CMK (cell line): ENCODE measurements around the gene EFS.
"Not testable (repeated sequence)": the region's sequence is repeated elsewhere in the genome, so short reads cannot be mapped to it uniquely, and the experiment has no call there.

Experiments
- DNase-seq: peaks from one replicate; pipeline ENCODE4 v3.0.0-alpha.2; 2010; ENCODE audit warnings: low read depth

Gene EFS

DNA sequence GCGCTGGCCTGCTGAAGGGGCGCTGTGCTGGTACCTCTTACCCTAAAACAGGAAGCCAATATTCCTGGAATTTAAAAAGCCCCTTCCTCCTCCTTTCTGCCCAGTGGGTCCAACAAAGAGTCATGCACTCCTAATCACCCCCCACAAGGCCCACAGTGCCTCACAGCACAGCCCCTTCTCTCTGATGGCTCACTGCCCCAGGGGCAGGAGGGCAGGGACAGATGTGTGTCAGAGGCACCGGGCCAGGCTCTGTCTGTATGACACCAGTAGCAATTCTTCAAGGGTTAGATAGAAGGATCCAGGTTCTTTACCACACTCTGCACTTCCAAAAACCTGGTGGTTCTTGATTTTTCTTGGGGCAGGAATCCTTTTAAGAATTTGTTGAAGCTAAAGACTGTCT is 34.2 kb upstream of the EFS start:
- DNase-seq: no peak

GRCh38 chr14:23398348-23398747 is 33.4 kb upstream of the EFS start:
- DNase-seq: no peak

DNA sequence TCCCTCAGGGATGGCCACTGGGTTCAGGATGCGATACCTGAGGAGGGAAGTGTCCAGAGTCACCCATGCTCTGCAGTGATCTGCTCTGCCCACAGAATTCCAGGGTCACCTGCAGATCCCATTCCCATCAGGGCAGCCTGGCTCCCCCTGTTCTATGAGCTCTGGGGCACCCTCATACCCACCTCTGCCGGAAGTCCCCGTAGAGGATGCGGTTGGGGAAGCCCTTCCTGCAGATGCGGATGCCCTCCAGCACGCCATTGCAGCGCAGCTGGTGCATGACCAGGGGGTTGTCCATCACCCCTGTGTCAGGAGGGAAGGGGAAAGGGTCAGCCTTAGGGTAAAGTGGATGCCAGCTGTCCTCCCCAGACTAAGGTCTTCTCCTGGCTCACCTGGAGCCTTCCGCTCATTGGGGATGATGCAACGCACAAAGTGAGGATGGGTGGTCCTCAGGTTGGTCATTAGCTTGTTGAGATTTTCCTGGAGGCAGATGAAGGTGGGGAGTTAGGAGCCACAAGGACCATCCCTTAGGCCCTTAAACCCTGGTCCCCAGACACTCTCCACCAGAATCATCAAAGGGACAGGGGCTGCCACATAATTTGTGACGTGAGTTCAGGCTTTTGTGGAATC is 31.9 kb upstream of the EFS start:
- DNase-seq: no peak

GRCh38 chr14:23396126-23396525 is 31.2 kb upstream of the EFS start:
- DNase-seq: no peak

- DNase-seq: no peak
These were observed 27.6 kb upstream of the EFS start for GRCh38 chr14:23392613-23393012.

DNA sequence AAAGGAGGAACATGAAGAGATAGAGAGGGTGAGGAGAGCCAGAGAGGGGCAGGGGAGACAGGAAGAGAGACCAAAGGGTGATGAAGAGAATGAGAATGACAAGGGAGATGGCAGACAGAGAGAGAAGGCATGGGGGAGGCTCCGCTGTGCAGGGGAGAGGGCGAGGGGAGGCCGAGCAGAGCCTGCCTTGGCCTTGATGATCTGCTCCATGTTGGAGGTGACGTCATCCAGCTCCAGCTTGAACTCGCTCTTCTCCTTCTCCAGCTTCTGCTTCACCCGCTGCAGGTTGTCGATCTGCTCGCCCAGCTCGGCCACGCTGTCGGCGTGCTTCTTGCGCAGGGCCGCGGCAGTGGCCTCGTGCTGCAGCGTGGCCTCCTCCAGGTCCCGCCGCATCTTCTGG is 24.9 kb upstream of the EFS start:
- not testable (repeated sequence) for DNase-seq

GRCh38 chr14:23389396-23389795 is 24.4 kb upstream of the EFS start:
- no peak for DNase-seq

DNA sequence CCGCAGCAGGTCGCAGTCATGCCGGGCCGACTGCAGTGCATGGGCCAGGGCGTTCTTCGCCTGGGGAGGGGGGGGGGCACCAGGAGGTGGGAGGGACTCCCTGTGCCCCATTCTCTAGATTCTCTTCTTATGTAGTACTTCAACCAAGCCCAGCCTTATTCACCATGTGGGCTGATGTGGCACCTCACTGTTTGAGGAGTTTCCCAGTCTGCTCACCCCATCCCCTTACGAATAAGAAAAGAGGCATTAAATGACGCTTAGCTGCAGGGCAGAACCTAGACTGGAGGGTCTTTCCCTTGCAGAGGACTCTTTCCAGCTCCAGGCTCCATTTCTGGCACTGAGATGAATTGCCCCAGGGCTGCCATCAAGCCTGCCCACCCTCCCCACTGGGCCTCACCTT is 24.0 kb upstream of the EFS start:
- DNase-seq: no peak

DNA sequence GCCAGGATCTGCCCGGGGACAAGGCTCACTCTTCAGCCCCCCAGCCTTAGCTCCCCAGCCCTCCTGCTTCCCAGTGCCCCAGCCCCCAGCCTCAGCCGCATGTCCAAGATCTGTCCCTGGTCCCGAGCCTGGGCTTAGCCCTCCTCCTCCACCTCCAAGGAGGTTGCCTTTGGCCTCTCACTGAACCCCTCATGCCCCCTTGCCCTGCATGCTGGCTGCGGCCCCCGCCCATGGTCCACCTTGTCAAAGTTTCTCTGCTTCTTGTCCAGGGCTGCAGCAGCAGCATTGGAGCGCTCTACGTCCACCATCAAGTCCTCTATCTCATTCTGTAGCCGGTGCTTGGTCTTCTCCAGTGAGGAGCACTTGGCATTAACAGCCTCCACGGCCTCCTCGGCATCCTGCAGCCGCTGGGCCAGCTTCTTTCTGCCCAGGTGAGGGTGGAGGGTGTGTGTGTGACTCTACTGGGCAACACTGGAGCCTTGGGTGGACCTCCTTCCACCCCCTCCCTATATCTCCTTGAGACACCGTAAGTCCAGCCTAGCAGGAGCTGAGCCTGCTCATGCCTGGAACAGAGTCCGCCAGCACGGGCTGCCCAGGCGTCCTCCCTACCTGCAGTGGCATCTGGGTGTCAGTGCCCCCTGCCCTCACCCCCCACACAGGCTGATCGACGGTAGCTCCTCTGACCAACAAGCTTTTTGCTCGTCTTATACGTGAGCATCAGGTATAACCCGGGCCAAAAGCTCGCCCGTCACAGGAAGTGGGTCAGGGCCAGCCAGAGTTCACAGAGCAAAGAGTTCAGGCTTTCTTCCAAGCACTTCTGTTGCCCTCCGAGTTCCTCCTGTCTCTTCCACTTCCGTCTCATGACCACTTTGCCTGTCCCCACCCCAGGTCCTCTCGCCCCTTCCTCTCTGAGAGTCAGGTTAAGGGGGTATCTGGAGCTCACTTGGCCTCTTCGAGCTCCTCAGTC is 23.2 kb upstream of the EFS start:
- no peak for DNase-seq

DNA sequence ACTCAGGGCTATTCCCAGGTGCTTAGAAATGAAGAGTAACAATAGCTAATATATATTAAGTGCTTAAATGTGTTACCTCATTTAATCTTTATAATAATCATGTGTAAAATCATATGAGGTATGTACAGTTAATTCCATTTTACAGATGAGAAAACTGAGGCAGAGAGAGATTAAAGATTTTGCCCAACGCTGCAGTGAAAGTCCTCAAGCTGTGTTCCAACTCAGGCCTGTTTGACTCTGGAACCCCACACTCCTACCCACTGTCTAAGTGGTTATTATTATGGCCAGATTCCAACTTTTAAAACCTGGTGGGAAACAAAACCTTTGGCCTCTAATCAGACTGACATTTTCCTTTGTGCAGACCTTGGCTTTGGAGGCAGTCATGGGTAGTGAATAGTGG is 22.0 kb upstream of the EFS start:
- DNase-seq: no peak

DNA sequence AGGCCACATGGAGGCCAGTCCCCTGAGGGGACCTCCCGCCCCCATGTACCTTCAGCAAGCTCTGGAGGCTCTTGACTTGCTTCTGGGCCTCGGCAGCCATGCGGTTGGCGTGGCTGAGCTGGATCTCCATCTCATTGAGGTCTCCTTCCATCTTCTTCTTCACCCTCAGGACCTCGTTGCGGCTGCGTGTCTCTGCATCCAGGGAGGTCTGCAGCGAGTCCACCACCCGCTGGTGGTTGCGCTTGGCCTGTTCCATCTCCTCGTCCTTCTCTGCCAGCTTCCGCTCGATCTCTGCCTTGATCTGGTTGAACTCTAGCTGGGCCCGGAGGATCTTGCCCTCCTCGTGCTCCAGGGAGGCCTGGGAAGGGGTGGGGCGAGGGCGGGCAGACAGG is 21.3 kb upstream of the EFS start:
- DNase-seq: not testable (repeated sequence)

GRCh38 chr14:23385642-23386265 is 20.8 kb upstream of the EFS start:
- no peak for DNase-seq

- no peak for DNase-seq
These were observed 20.3 kb upstream of the EFS start for GRCh38 chr14:23385244-23385641.

- no peak for DNase-seq
These were observed 19.6 kb upstream of the EFS start for GRCh38 chr14:23384364-23385080.

- DNase-seq: no peak
These were observed 17.9 kb upstream of the EFS start for GRCh38 chr14:23382731-23383440.

GRCh38 chr14:23382276-23382675 is 17.3 kb upstream of the EFS start:
- DNase-seq: no peak

DNA sequence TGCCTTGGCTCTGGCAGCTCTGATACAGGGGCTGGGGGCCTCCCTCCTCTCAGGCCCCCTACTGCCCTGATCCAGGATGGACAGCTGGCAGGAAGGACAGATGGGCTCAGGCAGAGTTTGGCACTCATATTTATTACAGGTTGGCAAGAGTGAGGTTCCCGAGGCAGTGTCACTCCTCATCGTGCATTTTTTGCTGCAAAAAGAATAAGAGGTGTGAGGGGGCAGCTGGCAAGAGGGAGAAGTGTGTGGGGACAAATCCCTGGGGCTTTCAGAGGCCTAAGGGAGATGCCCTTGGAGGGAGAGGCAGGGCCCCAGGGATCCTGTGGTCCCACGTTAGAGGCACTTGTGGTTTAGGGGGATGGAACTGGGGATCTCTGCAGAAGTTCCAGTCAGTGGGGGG is 16.9 kb upstream of the EFS start:
- DNase-seq: no peak

DNA sequence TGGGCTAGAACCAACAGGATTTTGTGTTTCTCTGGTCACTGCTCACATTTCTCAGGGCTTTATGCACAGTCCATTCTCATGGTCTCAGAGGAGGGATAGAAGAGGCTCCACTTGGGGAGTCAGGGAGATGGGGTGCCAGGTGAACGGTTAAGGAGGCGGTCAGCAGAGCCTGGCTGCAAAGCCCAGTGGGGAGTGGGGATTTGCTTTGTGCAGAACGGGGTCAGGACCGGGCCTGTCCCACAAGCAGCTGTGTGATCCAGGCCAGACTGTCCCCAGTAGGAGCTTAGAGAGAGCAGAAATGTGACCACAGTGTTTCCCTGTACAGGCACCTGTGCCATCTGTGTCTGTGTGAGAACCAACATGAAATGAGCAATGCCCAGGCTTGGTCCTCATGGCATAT is 16.0 kb upstream of the EFS start:
- DNase-seq: no peak

DNA sequence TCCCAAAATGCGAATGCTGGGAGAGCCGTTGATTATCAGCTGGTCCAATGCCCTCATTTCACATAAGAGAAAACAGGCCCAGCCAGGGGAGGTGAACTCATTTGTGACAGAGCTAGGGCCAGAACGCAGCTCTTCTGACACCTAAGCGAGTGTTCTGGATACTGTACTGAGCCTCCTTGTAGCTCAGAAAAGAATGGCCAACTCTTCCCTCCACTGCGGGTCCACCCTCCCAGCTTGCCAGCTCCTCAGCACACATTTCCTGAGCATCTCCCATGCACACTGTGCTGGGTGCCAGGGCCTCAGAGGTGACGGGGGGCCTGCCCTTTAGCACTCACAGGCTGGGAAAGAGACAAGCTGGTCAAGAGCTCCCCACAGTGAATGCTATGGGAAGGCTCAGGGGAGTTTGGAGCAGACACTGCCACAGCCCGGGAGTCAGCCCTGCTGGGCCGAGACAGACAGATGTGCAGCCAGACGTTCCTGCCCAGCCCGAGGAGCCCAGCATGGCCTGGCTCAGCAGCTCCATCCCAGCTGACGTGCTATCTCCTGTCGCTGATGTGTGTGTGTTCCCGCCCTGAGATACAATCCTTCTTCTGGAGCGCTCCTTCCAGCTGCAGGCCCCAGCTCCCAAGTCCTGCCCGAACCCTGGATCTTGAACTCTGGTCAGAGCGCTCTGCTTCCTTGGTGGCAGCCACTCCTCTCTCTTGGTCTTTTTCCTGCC is 15.4 kb upstream of the EFS start:
- no peak for DNase-seq

DNA sequence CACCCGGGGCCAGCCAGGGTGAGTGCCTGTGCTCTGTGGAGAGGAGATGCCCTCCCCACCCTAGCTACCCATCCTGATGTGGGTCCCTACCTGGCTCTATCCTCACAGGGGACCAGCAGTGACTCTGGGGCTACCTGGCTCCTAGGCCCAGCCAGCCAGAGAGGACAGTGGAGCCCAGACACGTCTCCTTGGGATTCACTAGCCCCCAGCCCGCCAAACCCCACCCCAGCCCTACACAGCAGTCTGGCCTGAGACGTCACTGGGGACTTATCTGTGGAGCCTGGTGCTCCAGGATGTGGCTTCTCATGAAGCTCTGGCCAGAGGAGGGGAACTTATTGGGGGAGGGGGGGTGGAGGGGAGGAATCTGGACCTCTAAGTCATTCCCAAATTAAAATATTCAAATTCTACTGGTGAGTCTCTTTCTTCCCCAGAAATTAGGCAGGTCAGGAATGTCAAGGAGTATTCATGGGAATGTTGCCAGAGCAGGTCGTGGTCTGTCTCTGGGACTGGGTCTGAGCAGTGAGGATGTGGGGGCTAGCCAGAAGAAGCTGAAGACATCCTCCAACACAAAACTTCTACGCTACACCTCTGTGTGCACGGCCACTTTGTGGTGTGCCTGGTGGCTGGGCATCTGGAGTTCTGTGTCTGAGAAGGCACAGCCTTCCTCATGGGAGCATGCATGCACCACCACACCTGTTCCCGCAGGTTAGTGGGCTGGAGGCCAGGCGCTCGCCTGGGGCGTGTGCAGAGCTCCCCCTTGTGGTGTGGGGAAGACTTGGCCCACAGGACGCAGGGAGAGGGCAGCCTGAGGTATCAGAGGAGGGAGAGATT is 14.6 kb upstream of the EFS start:
- no peak for DNase-seq
